ENCODE data around the gene COL5A1.

The COL5A1 gene

DNA sequence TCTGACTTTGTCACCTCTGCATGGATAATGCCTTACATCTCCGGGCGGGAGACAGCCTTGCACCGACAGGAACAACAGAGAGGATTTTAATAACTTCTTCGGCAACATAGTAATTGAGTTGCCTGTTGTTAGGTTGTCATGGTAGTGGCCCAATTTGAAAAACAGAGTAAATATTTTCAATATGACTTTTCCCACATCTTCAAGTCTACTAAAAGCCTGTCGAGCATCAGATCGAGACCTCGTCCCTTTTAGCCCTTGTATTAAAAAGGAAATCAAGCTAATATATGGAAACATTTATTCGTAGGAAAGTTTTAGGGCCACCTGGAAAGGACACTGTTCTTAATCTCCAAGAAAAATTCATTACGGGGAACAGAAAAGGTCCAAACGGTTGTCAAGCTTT, 168.2 kb downstream of the COL5A1 start:
- no peaks in the 10 kb centered on the region for H3K9me3 Mint-ChIP-seq
- H3K27ac Mint-ChIP-seq, result no peak overlapping the region
- H3K36me3 Mint-ChIP-seq, result no peaks in the 10 kb centered on the region
- no peak overlapping the region for H3K4me3 Mint-ChIP-seq
- H3K27me3 Mint-ChIP-seq, result peaks cover 8% of the 10 kb centered on the region
- ATAC-seq, result no peak
- H3K4me1 Mint-ChIP-seq, result no peaks in the 10 kb centered on the region

DNA sequence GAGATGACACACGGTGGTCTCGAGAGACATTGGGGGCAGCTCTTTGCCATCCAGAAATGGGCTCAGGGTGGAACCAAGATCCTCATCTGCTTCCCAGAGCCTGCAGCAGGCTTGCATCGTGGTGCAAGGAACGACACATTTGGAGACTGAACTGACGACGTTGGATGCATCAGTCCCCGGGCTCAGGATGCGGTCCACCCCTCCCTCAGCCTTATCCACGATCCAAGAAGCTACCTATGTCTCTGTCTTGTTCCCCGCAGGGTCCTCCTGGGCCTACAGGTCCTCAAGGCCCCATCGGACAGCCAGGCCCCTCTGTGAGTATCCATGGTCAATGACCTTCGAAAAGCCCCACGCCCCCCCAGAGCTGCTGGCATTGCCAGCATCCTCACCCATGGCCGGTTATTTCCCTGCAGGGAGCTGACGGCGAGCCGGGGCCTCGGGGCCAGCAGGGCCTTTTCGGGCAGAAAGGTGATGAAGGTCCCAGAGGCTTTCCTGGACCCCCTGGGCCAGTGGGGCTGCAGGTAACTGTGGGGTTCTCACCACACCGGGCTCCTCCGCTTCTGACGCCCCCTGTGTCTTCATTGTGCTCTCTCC, 169.6 kb downstream of the COL5A1 start:
- H3K4me1 Mint-ChIP-seq, result no peaks in the 10 kb centered on the region
- H3K4me3 Mint-ChIP-seq, result no peak overlapping the region
- no peaks in the 10 kb centered on the region for H3K27me3 Mint-ChIP-seq
- H3K9me3 Mint-ChIP-seq, result no peaks in the 10 kb centered on the region
- H3K36me3 Mint-ChIP-seq, result no peaks in the 10 kb centered on the region
- no peak for ATAC-seq
- H3K27ac Mint-ChIP-seq, result no peak overlapping the region

DNA sequence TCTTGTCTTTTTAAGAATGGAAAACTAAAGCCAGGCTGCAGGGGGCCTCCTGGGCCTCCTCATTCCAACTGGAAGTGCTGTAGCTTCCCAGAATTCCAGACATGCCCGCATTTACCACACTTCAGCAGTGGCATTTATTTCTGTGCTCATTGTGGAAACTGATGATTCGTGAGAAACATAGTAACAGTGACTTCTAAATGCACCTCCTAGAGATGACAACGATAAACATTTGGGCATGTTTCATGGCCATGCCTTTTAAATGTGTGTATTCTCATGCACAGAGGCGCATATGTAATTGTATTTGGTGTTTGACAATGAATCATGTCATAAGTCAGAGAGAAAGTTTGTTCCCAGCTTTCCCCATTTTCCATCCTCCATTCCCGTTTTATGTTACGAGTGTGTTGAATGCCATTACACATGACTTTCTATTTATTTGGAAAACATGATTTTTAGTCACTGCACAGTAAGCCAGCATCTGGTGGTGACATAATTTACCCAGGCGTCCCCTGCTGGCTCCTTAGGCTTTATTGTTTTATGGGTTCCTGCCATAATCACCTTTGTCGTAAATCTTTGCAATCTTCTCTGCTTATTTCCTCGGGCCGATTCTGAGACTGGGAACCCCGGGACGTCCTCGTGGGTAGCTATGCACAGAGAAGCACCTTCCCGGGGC, 170.2 kb downstream of the COL5A1 start:
- Mint-ChIP-seq H3K9me3 (no peaks in the 10 kb centered on the region), H3K27me3 (no peaks in the 10 kb centered on the region), H3K4me3 (no peak overlapping the region), H3K4me1 (no peaks in the 10 kb centered on the region), H3K27ac (no peak overlapping the region), H3K36me3 (no peaks in the 10 kb centered on the region)
- ATAC-seq, result no peak

DNA sequence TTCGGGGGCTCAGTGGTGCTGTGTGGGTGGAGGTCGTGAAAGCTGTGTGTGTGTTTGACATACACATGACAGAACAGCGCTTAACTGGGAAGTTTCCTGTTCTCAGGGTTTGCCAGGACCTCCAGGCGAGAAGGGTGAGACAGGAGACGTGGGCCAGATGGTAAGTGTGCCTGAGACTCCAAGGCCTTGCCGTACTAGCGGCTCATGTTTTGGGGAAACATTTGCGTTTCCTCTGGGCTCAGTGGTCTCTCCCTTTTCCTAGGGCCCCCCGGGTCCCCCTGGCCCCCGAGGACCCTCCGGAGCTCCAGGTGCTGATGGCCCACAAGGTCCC, 170.7 kb downstream of the COL5A1 start:
- Mint-ChIP-seq H3K4me3 (no peak overlapping the region), H3K36me3 (no peaks in the 10 kb centered on the region), H3K9me3 (no peaks in the 10 kb centered on the region), H3K4me1 (no peaks in the 10 kb centered on the region), H3K27me3 (no peaks in the 10 kb centered on the region), H3K27ac (no peak overlapping the region)
- ATAC-seq, result no peak

DNA sequence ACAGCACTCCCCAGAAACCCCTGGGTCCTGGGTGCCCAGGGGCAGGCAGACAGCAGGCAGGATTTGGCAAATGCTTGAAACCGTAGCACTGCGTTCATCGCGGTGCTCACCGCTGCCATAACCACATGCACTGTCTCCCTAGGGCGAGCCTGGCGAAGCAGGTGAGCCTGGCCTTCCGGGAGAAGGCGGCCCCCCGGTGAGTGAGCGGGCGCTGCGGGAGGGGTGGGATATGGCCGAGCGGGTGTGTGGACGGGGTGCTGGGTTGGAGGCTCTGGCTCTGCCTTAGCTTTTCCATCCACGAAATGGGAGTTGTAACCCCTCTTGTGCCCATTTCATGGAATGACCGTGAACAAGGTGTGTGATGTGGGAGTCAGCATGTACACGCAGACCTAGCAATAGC, 172.2 kb downstream of the COL5A1 start:
- Mint-ChIP-seq H3K4me3 (no peak overlapping the region), H3K36me3 (no peaks in the 10 kb centered on the region), H3K4me1 (no peaks in the 10 kb centered on the region), H3K27me3 (no peaks in the 10 kb centered on the region), H3K9me3 (no peaks in the 10 kb centered on the region), H3K27ac (no peak overlapping the region)
- no peak for ATAC-seq

DNA sequence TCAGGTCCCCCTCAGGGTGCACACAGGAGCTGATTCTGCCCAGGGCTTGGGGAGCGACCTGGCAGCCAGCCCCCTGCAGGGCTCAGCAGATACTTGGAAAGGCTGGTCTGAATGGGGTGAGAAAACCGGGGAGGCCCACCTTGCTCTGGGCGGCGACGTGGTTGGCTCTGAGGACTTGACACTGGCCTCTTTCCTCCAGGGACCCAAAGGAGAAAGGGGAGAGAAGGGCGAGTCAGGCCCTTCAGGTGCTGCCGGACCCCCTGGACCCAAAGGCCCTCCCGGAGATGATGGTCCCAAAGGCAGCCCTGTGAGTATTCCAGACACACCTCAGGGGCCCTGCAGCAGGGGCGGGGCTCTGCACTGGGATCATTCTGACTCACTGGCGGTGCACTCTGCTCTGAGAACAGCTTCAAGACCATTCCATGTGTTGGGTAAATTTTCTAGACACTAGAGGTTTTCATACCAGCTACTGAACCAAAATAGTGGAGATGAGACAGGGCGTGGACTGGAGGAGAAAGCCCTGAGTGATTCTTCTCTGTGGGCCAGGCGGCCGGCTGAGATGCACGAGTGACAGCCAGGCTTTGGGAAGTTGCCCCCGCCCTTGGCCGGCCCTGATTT, 173.1 kb downstream of the COL5A1 start:
- Mint-ChIP-seq H3K9me3 (no peaks in the 10 kb centered on the region), H3K27me3 (no peaks in the 10 kb centered on the region), H3K27ac (no peak overlapping the region), H3K4me1 (no peaks in the 10 kb centered on the region), H3K36me3 (no peaks in the 10 kb centered on the region), H3K4me3 (no peak overlapping the region)
- ATAC-seq, result no peak

DNA sequence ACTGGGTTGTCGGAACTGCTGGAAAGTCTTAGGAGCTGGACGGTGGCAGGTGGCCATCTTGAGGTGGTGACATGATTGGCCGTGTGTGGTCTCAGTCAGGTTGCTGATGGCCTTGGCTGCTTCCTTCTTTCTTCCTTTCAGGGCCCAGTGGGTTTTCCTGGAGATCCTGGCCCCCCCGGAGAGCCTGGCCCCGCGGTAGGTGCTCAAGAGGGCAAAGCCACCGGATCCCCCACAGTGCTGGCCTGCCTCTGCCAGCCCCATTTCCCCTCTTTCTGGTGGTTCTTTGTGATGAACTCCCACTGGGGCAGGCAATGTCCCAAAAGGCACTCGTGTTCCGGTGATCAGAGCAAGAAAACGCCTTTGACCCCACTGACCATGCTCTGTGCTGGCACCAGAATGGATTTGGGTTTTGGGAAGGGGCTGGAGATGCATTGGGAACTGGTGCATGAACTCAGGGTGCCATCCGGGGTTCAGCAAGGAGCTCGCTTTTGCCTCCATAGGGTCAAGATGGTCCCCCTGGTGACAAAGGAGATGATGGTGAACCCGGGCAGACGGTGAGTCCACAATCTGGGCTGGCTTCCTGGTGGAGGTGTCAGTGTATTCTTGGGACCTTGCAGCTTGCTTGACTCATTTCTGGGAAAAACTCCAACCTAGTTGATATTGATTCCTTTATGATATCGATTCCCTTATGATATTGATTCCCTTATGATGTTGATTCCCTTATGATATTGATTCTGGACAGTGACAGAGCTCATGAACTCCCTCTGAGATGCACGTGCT, 174.0 kb downstream of the COL5A1 start:
- H3K4me1 Mint-ChIP-seq, result no peaks in the 10 kb centered on the region
- no peaks in the 10 kb centered on the region for H3K27me3 Mint-ChIP-seq
- H3K27ac Mint-ChIP-seq, result no peak overlapping the region
- H3K9me3 Mint-ChIP-seq, result no peaks in the 10 kb centered on the region
- ATAC-seq, result no peak
- H3K4me3 Mint-ChIP-seq, result no peak overlapping the region
- no peaks in the 10 kb centered on the region for H3K36me3 Mint-ChIP-seq

DNA sequence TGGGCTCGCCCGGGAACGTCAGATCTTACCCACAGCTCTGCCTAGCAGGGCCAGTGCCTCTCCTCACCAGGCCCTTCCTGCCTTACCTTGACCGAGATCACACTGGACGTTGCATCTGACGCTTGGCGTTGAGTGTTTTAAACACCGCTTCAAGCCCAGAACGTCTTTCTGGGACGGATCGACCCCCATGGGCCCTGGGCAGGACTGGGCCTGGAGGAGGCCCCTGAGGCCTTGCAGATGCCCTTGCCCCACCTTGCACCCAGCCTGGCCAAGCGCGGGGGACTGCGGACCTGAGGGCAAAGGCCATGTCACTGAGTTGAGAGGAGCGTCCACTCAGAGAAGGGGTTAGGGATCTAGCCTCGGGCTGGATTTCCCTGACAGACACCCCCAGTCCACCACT, 174.7 kb downstream of the COL5A1 start:
- Mint-ChIP-seq H3K4me1 (no peaks in the 10 kb centered on the region), H3K9me3 (no peaks in the 10 kb centered on the region), H3K4me3 (no peak overlapping the region), H3K27me3 (no peaks in the 10 kb centered on the region), H3K36me3 (no peaks in the 10 kb centered on the region), H3K27ac (no peak overlapping the region)
- no peak for ATAC-seq

DNA sequence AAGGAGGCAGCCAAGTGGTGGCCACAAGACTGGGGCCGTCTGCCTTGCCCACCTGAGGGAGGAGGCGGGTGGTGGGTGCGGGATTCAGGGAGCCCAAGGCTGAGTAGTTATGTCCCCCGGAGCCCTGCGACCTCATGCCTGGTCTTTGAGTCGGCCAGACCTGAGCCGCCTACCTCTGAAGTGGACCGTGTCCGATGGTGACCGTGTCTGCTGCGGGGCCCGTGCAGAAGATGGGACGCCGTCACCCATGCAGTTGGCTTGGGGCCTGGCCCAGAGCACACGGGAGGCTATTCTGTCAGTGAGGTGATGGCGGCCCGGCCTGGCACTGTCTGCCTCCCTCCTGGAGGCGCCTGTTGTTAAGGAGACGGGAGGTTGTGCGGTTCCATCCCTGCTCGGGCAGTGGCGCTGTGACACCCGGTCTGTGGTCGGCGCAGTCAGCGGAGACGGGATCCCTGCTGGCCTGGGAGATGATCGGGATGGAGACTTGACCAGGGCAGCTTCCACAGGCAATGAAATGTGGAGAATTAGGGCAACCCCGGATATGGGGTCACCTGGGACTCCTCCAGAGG, 176.5 kb downstream of the COL5A1 start:
- Mint-ChIP-seq H3K27ac (no peak overlapping the region), H3K4me1 (no peaks in the 10 kb centered on the region), H3K4me3 (no peak overlapping the region), H3K36me3 (no peaks in the 10 kb centered on the region), H3K27me3 (no peaks in the 10 kb centered on the region), H3K9me3 (no peaks in the 10 kb centered on the region)
- no peak for ATAC-seq

DNA sequence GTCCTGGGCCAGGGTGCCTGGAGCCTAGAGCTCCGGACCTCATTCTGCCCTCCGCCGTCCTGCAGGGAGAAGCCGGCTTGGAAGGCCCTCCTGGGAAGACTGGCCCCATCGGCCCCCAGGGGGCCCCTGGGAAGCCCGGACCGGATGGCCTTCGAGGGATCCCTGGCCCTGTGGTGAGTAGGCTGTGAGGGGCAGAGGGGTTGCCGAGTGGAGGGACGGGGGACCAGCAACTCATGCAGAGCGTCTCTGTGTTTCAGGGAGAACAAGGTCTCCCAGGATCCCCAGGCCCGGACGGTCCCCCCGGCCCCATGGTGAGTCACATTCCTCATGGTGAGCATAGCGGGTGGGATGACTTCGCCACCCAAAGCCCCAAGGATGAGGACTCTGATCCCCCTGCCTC, 177.0 kb downstream of the COL5A1 start:
- H3K4me1 Mint-ChIP-seq, result no peaks in the 10 kb centered on the region
- no peak overlapping the region for H3K27ac Mint-ChIP-seq
- no peak overlapping the region for H3K4me3 Mint-ChIP-seq

DNA sequence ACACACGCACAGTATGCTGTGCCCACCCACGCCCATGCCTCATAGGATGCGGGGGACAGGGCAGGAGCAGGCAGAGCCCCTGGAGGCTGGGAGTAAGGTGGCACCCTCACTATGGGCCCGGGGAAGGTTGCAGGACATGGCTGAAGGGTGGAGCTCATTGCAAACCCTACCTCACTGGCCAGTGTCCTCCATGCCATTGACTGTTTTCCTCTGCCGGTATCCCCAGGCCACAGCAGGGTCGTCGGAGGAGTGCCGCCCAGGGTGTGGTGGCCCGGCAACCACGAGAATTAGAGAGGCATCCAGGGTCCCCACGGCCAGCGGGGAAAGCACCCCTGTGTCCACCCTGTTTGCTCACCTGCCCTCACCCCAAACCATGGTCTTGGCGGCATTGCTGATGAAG, 179.3 kb downstream of the COL5A1 start:
- H3K27me3 Mint-ChIP-seq, result no peaks in the 10 kb centered on the region
- no peak for ATAC-seq
- no peaks in the 10 kb centered on the region for H3K9me3 Mint-ChIP-seq
- H3K36me3 Mint-ChIP-seq, result no peaks in the 10 kb centered on the region
- no peaks in the 10 kb centered on the region for H3K4me1 Mint-ChIP-seq
- H3K27ac Mint-ChIP-seq, result no peak overlapping the region
- no peak overlapping the region for H3K4me3 Mint-ChIP-seq

More for the DNA sequence above, 177.0 kb downstream of the COL5A1 start:
- no peak for ATAC-seq
- H3K27me3 Mint-ChIP-seq, result no peaks in the 10 kb centered on the region
- H3K36me3 Mint-ChIP-seq, result no peaks in the 10 kb centered on the region
- H3K9me3 Mint-ChIP-seq, result no peaks in the 10 kb centered on the region

DNA sequence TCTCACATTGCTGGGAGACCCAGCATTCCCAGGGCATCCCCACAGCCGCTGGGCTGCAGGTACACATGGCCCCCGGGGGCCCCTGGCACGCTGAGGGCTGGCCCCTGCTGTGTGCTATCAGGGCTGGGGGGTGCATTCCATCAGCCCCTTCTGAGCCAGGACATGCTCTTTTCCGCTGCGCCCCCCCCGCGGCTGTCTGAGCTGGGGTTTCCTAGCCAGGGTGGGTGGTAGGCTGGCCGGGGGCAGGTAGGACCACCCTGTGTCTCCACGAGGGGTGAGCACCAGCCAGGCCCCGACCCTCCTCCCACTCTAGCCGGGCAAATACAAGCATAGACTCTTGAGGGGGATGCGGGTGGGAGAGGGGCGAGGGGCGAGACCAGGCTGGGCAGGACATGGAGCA, 180.9 kb downstream of the COL5A1 start:
- H3K4me3 Mint-ChIP-seq, result no peak overlapping the region
- ATAC-seq, result no peak
- no peak overlapping the region for H3K27ac Mint-ChIP-seq
- H3K4me1 Mint-ChIP-seq, result no peaks in the 10 kb centered on the region
- H3K9me3 Mint-ChIP-seq, result no peaks in the 10 kb centered on the region
- H3K36me3 Mint-ChIP-seq, result no peaks in the 10 kb centered on the region
- H3K27me3 Mint-ChIP-seq, result no peaks in the 10 kb centered on the region

DNA sequence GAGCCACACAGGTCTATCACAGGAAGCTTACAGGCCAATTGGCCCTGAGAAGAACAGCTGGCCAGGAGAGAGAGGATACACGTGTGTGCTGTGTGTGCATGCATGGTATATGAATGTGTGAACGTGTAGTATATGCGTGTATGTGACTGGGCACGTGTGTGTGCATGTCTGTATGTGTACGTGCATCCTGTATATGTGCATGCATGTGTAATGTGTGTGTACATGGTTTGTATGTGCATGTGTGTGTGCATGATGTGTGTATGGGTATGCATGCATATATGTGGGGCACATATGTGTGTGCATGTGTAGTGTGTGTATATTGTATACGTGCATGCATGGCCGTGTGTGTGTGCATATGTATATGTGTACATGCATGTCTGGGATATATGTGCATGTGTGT, 182.0 kb downstream of the COL5A1 start:
- Mint-ChIP-seq H3K36me3 (no peaks in the 10 kb centered on the region), H3K27ac (no peak overlapping the region), H3K4me3 (no peak overlapping the region), H3K27me3 (no peaks in the 10 kb centered on the region), H3K4me1 (no peaks in the 10 kb centered on the region), H3K9me3 (no peaks in the 10 kb centered on the region)
- no peak for ATAC-seq

DNA sequence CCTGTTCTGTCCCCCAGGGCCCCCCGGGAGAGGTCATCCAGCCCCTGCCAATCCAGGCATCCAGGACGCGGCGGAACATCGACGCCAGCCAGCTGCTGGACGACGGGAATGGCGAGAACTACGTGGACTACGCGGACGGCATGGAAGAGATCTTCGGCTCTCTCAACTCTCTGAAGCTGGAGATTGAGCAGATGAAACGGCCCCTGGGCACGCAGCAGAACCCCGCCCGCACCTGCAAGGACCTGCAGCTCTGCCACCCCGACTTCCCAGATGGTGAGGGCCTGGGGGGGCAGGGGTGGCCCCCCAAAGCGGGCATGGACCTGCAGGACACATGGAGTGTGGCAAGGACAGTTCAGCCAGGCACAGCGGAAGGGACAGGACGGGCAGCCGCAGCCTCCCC, 183.0 kb downstream of the COL5A1 start:
- ATAC-seq, result no peak

DNA sequence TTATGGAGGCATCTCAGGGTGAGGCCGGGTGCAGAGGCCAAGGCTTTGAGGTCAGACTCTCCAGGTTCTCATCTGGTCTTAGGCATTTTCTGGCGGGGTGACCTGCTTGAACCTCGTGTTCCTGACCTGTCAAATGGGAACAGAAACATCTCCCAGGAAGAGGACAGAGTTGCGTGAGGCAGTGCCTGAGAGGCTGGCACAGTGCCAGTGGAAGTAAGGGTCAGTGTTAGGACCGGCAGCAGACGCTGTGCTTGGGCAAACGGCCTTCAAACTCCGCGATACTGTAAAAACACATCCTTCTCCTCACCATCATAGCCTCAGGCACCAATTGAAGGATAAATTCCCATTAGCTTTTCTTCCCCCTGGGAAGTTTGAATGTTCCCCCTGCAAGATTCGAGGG, 183.4 kb downstream of the COL5A1 start:
- Mint-ChIP-seq H3K4me3 (no peak overlapping the region), H3K27ac (no peak overlapping the region), H3K9me3 (no peaks in the 10 kb centered on the region), H3K27me3 (no peaks in the 10 kb centered on the region), H3K4me1 (no peaks in the 10 kb centered on the region), H3K36me3 (no peaks in the 10 kb centered on the region)
- no peak for ATAC-seq

More for the DNA sequence above, 183.0 kb downstream of the COL5A1 start:
- Mint-ChIP-seq H3K4me3 (no peak overlapping the region), H3K27me3 (no peaks in the 10 kb centered on the region), H3K9me3 (no peaks in the 10 kb centered on the region), H3K27ac (no peak overlapping the region), H3K36me3 (no peaks in the 10 kb centered on the region), H3K4me1 (no peaks in the 10 kb centered on the region)

Data from stimulated activated memory B cell treated with anti-CD40 and anti-IgM and Interleukin-4, amounts not matched to agents 10 μg/mL and 1 μg/mL and 100 μg/mL, for 72 hours (primary cell).